Stimulated activated memory B cell treated with anti-CD40 and anti-IgM and Interleukin-4, amounts not matched to agents 10 μg/mL and 1 μg/mL and 100 μg/mL, for 72 hours (primary cell): ENCODE measurements around the gene UBFD1.
"Not testable (repeated sequence)": the region's sequence is repeated elsewhere in the genome, so short reads cannot be mapped to it uniquely, and the experiment has no call there.

Source experiments
- ATAC-seq: fragments of 150-1000 bp; cut with Tn5 transposase; 2 replicates; pipeline ENCODE4 v1.10.0; 2021
- H3K27ac Mint-ChIP-seq: one replicate; pipeline ENCODE4 v1.8.0; 2022; ENCODE audit warnings: mild to moderate bottlenecking, mixed read lengths
- H3K27me3 Mint-ChIP-seq: one replicate; pipeline ENCODE4 v1.8.0; 2022; ENCODE audit warnings: mixed read lengths
- H3K36me3 Mint-ChIP-seq: one replicate; pipeline ENCODE4 v1.8.0; 2022; ENCODE audit warnings: mixed read lengths
- H3K4me1 Mint-ChIP-seq: one replicate; pipeline ENCODE4 v1.8.0; 2022; ENCODE audit warnings: mixed read lengths
- H3K4me3 Mint-ChIP-seq: one replicate; pipeline ENCODE4 v1.8.0; 2022; ENCODE audit warnings: mild to moderate bottlenecking, moderate library complexity, mixed read lengths
- H3K9me3 Mint-ChIP-seq: one replicate; pipeline ENCODE4 v1.8.0; 2022; ENCODE audit warnings: mixed read lengths

UBFD1 gene

DNA sequence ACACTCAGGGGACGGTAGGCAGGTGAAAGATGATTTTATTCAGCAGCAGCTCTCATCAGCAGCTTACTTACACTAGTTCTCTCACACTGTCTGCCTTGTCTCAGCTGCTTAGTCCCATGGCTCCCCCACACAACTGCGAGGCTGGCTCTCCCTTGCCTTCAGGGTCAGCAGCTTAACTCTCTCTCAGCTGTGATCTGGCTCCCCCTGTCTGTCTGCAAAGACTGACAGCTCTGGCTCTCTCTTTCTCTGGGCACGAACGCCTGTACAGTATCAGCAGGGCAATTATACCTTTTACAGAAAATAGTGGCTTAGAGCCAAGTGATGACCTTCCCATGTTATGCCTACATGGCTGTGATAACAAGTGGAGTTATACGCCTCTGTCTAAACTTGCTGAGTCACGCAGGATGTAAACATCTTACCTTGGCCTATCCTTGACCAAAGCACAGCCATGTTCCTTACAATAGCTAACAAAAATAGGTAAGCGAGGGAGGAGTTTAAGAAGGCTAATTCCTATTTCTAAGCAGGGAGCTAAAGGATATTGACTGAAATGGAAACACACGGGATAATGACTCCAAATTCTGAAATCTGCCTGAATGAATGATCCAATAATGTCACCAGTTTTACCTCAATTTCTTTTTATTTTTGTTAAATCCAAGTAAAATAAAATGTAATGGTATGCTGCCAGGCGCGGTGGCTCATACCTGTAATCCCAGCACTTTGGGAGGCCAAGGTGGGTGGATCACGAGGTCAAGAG is 39.7 kb downstream of the UBFD1 start:
- no peaks in the 10 kb centered on the region for H3K27me3 Mint-ChIP-seq
- ATAC-seq: peak; percentile 61
- peaks cover 20% of the 10 kb centered on the region for H3K36me3 Mint-ChIP-seq
- H3K9me3 Mint-ChIP-seq: no peaks in the 10 kb centered on the region
- peak overlapping the region; percentile 20 for H3K27ac Mint-ChIP-seq
- H3K4me3 Mint-ChIP-seq: peak overlapping the region; percentile 22
- peaks cover 19% of the 10 kb centered on the region for H3K4me1 Mint-ChIP-seq

DNA sequence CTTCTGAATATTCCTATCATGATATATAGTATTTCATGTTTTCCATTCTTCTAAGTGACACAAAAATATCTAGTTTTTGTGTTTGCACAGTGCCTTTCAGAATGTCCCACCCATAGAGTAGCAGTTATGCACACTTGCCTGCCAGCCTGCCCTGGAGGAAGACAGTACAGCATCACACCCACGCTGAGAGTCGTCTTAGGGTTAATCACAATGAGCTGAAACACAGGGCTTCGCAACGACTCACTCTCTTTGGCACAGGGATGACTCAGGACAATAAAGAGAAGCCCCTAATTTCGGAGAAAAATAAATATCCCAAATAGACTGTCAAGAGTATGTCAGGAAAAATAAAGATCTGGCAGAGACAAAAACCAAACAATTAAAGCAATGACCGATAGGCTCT is 50.2 kb downstream of the UBFD1 start:
- Mint-ChIP-seq H3K4me3 (no peak overlapping the region), H3K27ac (no peak overlapping the region), H3K36me3 (peaks cover 31% of the 10 kb centered on the region), H3K27me3 (no peaks in the 10 kb centered on the region), H3K4me1 (no peaks in the 10 kb centered on the region), H3K9me3 (no peaks in the 10 kb centered on the region)
- no peak for ATAC-seq

DNA sequence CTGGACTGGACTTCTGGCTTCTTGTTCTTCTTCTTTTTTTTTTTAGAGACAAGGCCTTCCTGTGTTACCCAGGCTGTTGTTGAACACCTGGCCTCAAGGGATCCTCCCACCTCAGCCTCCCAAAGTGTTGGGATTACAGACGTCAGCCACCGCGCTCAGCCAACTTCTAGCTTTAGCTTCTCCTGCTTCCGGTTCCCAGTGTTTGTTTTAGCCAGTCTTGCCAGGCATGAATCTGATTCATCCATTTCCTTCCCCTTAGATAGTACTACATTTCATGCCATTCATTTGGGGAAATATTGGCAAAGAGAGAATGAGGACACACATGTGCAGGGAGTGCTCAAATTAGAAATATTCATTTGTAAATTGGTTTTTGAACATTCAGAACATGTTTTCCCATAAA is 50.7 kb downstream of the UBFD1 start:
- Mint-ChIP-seq H3K27ac (no peak overlapping the region), H3K27me3 (no peaks in the 10 kb centered on the region), H3K36me3 (peaks cover 30% of the 10 kb centered on the region), H3K9me3 (no peaks in the 10 kb centered on the region), H3K4me1 (no peaks in the 10 kb centered on the region), H3K4me3 (no peak overlapping the region)
- ATAC-seq: no peak

DNA sequence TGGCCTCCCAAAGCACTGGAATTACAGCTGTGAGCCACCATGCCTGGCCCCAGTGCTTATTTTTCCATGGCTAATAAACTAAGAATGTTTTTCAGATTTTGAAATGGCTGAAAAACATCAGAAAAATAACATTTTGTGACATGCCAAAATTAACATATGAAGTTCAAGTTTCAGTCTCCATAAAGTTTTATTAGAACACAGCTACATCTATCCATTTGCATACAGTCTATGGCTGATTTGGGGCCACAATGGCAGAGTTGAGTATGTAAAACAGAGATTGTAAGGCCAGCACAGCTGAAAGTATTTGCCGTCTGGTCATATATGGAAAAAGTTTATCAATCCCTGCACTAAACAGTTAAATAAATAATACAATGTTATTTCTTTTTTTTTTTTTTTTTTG is 52.4 kb downstream of the UBFD1 start:
- H3K9me3 Mint-ChIP-seq: no peaks in the 10 kb centered on the region
- ATAC-seq: no peak
- no peaks in the 10 kb centered on the region for H3K4me1 Mint-ChIP-seq
- H3K27me3 Mint-ChIP-seq: no peaks in the 10 kb centered on the region
- H3K36me3 Mint-ChIP-seq: peaks cover 28% of the 10 kb centered on the region
- no peak overlapping the region for H3K4me3 Mint-ChIP-seq
- no peak overlapping the region for H3K27ac Mint-ChIP-seq

DNA sequence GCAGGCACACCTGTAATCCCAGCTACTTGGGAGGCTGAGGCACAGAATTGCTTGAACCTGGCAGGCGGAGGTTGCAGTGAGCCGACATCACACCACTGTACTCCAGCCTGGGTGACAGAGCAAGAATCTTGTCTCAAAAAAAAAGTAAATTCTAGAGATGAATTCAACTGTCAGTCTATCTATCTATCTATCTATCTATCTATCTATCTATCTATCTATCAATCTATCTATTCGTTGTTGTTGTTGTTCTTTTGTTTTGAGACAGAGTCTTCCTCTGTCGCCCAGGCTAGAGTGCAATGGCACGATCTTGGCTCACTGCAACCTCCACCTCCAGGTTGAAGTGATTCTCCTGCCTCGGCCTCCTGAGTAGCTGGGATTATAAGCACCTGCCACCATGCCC is 53.4 kb downstream of the UBFD1 start:
- H3K4me3 Mint-ChIP-seq, ATAC-seq: not testable (repeated sequence)

DNA sequence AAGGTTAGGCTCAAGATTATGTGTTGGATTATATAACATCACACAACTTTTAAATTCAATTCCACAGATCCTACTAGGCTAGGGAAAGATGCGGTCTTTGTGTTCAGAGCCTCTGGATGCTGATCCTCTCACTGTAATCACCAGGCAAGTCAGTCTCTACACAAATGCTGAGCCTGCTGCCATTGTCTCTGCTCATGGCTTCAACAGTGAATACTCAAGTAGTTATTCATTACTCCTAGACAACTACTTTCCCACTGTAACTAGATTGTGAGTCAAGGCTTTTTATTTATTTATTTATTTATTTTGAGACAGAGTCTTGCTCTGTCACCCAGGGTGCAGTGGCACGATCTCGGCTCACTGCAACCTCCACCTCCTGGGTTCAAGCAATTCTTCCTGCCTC is 54.4 kb downstream of the UBFD1 start:
- Mint-ChIP-seq H3K4me1 (no peaks in the 10 kb centered on the region), H3K36me3 (peaks cover 32% of the 10 kb centered on the region), H3K9me3 (no peaks in the 10 kb centered on the region), H3K27ac (no peak overlapping the region), H3K27me3 (no peaks in the 10 kb centered on the region), H3K4me3 (no peak overlapping the region)
- no peak for ATAC-seq

More for the DNA sequence above, 53.4 kb downstream of the UBFD1 start:
- peaks cover 26% of the 10 kb centered on the region for H3K36me3 Mint-ChIP-seq
- H3K4me1 Mint-ChIP-seq, H3K27ac Mint-ChIP-seq, H3K9me3 Mint-ChIP-seq, H3K27me3 Mint-ChIP-seq: not testable (repeated sequence)

DNA sequence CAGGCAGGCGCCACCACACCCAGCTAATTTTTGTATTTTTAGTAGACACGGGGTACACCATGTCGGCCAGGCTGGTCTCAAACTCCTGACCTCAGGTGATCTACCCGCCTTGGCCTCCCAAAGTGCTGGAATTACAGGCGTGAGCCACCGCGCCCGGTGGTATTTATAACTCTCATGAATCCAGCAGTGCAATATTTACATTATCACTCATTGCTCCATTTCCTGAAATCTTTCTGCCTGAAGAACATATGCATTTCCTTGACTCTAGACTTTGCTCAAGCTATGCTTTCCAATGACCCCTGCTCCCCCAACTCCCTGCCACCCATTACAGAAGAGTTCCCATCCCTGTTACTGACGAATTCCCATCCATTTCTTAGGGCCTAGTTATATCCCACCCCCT is 58.3 kb downstream of the UBFD1 start:
- Mint-ChIP-seq H3K4me3 (no peak overlapping the region), H3K36me3 (peaks cover 51% of the 10 kb centered on the region), H3K27ac (no peak overlapping the region), H3K4me1 (no peaks in the 10 kb centered on the region), H3K9me3 (no peaks in the 10 kb centered on the region), H3K27me3 (no peaks in the 10 kb centered on the region)
- ATAC-seq: no peak
